NCI-H526 (cell line): ENCODE results near the gene CEP104.

ENCODE experiments used
- DNase-seq, 2 experiments: peaks; one replicate each; lab custom pipeline; 2025; lab: John Stamatoyannopoulos, UW

The CEP104 gene

DNA sequence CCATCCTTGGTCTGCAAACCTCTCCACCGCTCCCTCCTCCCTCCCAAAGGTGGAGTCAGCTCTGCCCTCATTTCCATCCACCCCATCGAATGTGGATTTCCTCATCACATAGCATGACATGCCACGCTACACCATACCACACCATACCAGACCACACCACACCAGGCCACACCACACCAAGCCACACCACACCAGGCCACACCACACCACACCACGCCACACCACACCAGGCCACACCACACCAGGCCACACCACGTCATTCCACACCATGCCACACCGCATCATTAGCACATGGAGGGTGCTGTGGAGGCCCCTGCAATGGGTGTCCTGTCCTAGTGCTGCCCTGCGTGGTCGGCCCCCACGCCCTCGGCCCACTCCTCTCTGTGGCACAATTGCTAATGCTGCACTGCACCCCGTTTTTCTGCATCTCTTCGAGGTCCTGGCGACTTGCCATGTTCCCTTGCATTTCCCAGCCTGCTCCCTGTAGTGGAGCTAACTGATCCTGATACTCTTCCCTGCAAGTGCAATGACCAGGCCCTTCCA is 11.5 kb upstream of the CEP104 start:
- DNase-seq: no peak

DNA sequence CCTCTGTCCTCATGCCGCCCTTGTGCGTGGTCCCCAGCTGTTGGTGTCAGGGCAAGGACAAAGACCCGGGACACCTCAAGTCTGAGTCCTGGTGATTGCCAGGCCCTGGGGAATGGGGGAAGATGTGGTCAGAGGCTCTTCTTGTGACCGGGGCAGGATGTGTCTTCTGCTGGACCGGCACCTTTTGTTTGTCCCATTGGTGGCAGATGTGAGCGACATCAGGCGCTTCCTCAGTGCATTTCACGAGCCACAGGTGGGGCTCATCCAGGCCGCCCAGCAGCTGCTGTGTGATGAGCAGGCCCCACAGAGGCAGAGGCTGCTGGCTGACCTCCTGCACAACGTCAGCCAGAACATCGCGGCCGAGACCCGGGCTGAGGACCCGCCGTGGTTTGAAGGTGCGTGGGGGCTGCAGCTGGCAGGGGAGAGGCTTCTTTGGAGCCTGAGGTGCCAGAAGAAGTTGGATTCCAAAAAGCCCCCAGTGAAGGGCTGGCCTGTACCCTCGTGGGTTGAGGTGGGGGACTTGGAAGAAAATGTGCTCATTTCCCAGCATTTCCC is 8.7 kb upstream of the CEP104 start:
- DNase-seq: no peak

DNA sequence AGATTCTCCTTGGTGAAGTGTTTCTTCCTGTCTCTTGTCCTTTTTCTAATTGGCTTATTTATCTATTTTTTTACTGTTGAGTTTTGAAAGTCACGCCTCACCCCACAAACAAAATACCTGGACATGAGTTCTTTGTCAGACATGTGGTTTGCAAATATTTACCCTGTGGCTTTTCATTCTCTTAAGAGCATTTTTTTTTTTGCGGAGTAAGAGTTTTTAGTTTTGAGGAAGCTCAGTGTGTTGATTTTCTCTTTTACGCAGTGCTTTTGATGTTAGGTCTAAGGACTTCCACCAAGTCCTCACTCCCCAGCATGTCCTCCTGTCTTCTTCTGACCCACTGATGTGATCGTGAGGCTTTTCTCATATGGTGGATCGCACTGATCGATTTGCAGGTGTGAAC is 7.9 kb upstream of the CEP104 start:
- no peak for DNase-seq

DNA sequence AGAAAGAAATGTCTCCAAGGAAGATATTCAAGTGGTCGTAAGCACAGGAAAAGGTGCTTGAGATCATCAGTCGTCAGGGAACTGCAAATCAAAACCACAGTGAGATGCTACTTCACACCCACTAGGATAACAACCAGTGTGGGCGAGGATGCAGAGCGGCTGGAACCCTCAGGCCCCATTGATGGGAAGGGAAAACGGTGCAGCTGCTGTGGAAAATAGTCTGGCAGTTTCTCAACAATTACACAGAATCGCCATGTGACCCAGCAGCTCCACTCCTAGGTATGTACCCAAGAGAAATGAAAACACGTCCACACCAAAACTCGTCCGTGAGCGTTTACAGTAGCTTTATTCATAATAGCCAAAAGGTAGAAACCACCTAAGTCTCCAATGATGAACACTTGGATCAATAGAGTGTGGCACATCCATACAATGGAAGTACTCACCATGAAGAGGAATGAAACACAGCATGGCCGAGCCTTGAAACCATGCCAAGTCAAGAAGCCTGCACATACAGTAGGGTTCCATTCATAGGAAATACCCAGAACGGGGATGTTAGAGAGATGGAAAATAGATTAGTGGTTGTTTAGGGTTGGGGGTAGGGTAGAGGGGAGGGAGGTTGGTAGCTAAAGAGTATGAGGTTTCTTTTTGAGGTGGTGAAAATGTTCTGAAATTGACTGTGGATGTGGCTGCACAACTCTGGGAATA is 6.4 kb upstream of the CEP104 start:
- no peak for DNase-seq

DNA sequence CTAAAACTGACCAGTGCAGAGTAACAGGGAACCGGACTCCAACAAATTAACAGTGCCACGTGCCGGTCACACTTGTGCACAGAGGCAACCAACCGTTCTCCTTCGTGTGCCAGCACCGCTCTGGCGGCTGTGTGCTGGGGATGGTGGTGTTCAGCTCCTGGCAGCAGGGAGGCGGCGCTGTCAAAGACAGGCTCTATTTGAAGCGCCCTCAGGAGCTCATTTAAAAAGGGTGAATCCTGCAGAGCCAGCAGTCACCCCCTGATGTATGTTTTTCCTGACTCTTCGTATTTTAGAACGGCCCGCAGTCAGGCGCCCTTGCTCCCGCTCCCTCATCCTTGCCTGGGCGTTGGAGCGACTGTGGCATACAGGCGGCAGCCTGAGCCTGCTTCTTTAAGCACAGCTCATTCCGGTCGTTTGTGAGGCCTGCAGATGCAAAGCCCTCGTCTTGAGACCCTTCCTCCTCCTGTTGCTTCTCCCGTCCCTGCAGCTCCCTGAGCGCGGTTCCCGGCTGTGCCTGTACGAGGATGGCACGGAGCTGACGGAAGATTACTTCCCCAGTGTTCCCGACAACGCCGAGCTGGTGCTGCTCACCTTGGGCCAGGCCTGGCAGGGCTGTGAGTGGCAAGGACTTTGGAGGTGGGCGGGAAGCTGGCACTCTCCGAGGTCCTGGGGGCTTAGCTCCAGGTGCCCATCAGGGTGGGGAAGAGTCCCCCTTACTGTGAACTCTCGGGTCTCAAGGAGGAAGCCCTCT is 1.4 kb upstream of the CEP104 start:
- DNase-seq: peak in 1 of 2 experiments; percentile 47

DNA sequence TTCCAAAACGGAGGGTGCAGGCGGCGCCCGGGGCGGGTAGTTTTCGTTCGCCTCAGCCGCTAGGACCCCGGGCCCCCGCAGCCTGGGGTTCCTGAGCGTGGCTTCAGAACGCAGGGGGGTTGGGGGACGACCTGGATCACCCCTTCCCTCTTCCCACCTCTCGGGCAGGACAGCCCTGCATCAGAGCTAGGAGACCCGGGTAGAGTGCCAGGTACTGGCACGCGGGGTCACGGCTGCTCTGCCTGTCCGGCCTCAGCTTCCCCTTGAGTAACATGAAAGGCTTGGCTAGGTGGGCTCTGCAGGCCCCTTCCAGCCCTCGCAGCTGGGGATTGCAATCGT is 749 bp upstream of the CEP104 start:
- DNase-seq: peak in 1 of 2 experiments; percentile 39

DNA sequence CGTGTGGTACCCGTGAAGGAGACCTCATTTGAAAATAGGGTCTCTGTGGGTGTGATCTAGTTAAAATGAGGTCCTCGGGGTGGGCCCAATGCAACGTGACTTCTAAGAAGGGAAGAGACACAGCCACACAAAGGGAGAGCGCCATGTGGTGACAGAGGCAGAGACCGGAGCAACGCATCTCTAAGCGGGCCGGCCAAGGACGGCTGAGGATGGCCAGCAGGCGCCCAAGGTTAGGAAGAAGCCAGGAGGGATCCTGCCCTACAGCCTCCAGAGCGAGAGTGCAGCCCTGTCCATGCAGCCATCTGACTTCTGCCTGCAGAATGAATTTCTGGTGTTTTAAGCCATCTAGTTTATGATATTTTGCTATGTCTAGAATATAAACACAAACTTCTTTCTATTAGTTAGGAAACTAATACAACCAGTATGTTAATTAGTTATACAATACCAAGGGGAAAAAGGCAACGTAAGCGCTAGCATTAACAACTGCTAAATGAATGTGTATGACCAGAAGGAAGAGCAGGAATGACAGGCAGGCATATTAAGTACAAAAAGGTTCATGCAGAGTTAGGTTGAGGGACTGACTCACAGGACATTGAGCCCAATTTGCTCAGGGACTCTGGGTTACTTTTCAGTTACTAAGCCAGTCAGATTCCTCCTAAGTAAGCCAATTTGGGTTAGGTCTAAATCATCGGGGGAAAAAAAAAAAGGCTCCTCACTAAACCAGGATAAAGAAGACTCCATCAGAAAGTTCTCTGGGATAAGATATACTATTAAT is 4.1 kb downstream of the CEP104 start:
- no peak for DNase-seq

DNA sequence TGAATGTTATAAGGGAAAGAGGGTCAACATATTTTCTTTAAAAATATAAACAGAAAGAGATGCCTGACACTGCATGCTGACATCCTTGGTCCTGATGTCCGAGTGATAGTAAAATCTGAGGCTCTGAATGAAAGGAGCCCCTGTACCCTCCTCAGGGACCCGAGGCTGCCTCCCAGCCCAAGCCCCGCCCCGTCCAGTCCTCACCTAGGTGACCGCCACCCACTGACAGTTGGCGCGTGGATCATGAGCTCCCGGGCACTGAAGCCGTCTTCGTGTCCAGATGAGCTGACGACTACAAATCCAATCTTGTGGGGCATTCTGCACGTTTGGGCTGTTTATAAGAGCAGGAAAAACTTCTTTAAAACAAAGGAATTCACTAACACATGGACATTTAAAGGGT is 4.9 kb downstream of the CEP104 start:
- no peak for DNase-seq

DNA sequence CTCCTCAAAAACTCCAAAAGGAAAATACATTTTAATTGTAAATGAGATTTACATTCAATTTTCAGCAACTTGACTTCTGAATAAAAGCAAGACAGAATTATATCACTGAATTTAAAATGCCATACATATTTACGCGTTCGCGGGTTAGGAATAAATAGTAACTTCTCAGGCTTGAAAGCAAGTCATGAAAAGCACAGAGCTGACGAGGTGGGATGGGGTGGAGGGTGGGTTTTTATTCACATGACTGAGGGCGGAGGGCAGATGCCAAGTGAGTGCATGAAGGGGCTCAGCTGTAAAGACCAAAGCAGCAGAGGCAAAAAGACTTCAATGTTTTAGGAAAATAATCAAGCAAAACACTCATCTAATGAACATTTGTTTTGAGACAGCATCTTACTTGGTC is 5.7 kb downstream of the CEP104 start:
- DNase-seq: no peak

DNA sequence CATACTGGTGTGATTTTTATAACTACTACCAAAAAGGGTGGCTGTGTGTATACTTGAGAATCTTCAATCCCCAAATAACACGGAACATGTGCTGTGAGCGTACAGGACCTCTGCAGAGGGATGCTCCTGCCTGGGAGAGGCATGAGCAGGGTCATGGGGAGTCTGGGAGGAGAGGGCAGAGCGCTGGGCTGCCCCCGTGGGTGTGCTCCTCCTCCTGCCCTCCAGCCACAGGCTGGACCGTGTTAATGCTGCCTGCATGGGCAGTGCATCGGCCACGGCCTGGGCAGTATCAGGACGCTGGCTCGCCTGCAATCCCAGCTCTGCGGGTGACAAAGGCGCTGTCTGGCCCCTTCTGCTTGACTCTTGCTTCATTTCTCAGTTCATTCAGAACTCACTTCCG is 6.2 kb downstream of the CEP104 start:
- DNase-seq: no peak

DNA sequence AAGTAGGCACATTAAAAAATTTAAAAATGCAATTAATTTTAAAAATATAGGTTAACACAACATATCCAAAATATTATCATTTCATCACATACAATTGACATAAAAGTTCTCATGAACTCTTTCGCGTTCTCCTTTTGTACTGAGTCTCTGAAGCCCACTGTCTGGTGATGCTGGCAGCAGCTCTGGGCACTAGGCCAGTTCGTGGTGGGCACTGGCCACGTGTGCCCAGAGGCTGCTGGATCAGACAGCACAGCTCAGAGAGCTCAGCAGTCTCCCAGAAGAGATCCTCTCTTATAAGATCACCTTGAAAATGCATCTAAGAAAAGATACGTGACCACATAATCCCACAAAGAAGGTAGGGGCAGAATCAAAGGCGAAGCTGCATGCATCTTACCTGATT is 9.9 kb downstream of the CEP104 start:
- DNase-seq: no peak

DNA sequence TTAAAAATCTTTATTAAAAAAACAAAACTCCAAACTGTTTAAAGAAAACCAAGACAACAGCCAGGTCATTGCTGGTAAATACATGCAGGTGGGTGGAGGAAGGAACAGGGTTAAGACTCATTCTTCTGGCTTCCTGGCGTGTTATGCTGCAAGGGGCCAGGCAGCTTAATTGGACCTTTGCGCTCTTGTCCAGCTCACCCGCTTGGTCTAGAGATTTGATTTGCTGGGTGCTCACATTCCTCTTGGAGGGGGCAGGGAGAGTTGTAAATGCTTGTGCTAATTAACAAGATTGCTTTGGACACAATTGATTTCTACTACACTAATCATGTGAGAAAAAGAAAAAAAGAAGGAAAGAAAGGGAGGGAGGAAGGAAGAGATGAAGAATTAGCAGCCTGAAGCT is 10.5 kb downstream of the CEP104 start:
- no peak for DNase-seq

DNA sequence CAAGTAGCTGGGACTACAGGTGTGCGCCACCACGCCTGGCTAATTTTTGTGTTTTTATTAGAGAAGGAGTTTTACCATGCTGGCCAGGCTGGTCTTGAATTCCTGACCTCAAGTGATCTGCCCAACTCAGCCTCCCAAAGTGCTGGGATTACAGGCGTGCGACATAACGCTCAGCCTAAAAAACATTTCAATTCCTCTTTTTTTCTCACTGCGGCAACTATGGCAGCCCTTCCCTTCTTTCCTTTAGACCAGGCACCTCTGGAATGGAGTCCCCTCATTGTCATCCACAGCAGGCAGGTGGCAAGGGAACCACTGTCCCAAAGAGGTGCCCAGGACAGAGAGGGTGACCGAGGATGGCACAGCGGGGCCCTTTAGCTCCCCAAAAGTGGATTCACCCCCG is 14.1 kb downstream of the CEP104 start:
- DNase-seq: no peak

DNA sequence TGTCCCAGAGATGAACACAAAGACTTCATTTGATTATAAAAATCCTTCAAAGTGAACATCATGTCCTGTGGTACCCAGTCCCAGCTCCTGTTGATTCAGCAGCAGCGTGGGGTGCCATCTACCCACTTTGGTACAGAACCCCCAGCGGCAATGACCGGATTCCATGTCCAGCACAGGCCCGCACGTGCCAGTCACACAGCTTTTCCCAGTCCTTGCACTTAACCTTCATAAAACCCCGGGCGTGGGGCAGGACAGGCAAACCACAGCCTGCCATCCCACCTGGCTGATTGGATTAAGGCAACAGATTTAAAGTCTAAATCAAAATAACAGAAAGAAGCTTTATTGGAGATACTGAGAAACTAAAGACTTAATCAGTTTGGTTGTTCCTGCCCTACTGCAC is 15.5 kb downstream of the CEP104 start:
- no peak for DNase-seq

DNA sequence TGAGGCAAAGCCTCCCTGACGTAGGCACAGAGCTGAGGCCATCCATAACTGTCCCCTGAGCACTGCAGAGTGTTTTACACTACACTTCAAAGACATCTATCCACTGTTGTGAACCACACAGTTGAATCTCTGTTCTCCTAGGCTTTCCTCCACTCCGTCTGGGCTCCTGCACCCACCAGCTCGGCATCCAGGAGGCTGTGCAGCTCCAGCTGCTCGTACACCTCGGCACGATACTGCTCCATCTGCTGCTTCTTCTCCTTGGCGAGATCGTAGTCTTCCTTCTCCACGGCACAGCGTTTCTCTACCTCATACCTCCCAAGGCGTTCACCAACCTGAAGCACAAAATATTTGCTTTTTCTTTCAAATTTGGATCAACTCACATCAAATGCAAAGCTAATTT is 18.2 kb downstream of the CEP104 start:
- no peak for DNase-seq

DNA sequence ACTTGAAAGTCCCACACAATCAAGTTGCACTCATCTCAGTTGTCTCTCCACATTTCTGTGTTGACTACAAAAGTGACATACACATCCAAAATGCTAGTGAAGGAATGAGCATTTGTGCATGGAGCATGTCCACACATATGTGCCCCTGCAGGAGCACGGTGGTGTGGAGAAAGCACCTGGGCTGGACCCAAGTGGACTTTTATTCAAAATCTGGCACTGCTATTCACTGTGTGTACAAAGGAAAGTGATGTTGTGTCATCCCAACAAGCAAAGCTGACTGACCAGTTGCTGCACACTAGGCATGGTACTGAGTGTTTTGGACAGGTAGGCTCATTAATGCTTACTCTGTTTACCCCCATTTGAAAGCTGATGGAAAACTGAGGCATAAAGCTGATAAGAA is 19.3 kb downstream of the CEP104 start:
- DNase-seq: no peak

DNA sequence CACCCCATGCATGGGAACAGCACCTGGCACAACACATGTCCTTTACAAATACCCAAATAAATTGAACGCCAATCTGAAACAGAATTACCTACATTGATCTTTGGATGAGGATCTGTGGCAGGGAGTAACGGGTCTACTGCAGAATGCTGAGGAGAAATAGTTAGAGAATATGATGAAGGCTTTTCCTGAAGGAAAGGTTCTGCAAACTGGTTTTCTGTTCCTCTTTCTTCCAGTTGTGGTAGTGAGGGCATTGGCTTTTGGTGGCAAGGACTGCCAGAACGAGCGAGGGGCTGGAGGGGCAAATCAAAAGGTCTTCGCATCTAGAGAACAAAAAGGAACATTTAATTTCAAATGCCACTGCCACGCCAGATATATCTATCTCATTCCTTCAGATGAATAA is 19.8 kb downstream of the CEP104 start:
- DNase-seq: no peak

DNA sequence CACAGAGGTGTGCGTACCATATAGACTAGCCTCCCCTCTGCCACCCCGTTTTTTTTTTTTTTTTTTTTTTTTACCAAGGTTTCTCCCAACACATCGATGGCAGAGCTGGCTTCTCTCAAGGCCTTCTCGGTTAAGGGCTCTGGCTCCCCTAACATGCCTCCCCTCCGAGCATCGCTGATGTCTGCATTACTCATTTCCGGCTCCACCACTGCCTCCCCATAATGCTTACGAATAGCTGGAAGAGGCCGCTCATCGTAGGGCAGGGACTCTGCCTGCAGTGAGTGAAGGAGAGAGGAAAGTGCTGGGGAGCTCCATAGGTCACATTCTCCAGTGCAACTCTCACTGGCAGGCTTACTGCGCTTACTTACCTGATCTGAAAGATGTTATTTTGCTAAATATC is 20.6 kb downstream of the CEP104 start:
- DNase-seq: no peak

DNA sequence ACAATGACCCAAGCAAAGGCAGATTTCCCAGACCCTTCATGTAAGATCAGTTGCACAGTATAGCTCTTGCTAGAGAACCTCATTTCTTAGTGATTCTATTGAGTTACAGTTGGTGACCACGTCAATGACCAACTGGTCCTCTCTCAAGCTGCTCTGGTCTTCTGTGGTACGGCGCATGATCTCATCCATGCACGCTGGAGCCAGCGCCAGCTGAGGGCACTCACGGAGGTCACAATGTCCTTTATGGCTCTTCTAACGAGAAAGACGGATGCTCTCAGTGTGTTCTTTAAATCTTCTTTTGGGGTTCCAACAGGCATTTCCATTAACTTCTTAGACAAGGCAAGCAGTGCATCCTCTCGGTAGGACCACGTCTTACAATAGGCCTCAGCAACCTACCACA is 22.3 kb downstream of the CEP104 start:
- no peak for DNase-seq

DNA sequence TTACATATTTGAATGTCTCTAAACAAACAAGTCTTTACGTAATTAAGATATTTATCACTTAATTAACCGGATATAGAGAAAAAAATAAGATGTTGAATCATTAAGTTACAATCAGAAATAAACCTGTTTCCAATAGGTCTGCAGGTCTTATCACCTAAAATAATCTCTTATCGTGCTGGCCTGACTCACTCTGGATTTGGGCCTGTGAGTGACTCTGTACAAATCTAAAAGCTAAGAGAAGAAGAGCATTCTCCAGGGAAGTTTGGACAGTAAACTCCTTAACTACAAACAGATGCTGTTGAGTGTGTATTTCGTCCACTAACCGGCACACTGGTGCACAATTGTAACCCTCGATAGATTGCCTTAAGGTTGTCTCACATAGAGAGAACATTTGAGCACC is 25.3 kb downstream of the CEP104 start:
- DNase-seq: no peak

DNA sequence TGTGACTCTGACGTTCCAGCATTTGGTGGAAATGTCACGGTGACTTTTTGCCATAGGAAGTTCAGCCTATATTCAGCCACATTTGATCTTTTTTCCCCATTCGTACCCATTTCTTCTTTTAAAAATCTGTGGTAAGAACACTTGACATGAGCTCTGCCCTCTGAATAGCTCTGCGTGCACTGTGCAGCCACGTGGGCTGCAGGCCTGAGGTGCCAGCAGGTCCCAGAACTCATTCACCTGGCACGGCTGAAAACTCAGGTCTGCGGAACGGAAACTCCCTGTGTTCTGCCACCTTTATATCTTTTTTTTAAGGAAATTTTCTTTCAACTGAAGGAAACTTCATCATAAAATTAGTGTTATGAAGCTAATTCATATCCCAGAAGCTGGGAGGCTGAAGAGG is 28.6 kb downstream of the CEP104 start:
- DNase-seq: no peak

DNA sequence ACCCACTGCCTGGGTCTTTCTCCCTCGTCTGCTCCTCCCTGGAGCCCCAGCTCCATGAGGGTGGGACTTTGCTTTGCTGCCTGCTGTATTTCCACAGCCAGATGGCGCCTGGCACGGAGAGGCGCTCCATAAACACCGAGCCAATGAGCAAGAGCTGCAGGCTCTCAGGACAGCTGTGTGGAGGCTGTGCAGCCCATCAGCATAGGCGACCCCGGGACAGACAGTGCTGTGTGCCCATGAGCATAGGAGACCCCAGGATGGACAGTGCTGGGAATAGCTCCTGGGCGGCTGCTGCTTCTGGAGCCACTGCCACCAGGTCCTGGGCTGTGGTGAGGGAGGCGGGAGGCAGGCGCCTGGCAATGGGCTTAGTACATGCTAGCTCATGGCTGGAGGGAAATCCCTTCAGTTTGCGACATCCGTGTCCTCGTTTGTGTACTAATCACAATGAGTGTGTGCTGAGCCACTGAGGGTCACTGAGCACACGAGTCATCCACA is 29.2 kb downstream of the CEP104 start:
- no peak for DNase-seq
